C4-2B (cell line): Measurements from ENCODE around the gene FFAR4.

ENCODE experiments used
- ZFX ChIP-seq: fragments of 450-650 bp; IDR thresholded peaks from 2 replicates; pipeline ENCODE4 v1.6.1; 2017
- TF ChIP-seq, protein P1 (sequence below): fragments of 450-650 bp; conservative IDR thresholded peaks from 2 replicates; pipeline ENCODE4 v1.5.1; 2017; ENCODE audit warnings: mild to moderate bottlenecking

DNA sequence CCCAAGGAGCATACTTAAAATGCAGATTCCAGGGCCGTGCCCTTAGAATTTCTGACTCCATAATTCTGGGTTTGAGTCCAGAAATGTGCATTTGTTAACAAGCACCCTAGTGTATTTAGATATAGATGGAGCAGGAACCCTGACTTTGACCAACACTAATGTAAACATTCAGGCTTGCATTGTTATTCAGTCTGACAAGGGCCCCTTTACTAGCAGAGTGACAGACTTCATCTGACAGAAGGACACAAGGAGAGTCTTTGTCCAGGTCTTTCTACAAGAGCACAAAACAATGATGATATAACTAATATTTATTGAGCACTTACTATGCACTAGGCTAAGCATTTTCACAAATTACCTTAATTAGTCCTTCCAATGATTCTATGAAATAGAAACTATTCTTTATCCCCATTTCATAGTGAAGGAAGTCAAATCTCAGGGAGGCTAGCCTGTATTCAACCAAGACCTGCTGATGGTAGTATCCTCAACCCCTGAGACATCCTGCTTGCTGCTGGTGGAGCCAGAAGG is 30.7 kb downstream of the FFAR4 start:
- TF ChIP-seq, protein P1, sequence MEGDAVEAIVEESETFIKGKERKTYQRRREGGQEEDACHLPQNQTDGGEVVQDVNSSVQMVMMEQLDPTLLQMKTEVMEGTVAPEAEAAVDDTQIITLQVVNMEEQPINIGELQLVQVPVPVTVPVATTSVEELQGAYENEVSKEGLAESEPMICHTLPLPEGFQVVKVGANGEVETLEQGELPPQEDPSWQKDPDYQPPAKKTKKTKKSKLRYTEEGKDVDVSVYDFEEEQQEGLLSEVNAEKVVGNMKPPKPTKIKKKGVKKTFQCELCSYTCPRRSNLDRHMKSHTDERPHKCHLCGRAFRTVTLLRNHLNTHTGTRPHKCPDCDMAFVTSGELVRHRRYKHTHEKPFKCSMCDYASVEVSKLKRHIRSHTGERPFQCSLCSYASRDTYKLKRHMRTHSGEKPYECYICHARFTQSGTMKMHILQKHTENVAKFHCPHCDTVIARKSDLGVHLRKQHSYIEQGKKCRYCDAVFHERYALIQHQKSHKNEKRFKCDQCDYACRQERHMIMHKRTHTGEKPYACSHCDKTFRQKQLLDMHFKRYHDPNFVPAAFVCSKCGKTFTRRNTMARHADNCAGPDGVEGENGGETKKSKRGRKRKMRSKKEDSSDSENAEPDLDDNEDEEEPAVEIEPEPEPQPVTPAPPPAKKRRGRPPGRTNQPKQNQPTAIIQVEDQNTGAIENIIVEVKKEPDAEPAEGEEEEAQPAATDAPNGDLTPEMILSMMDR, result no peak
- TF ChIP-seq ZFX, result no peak
